GM21737 (cell line): Measurements from ENCODE around the gene NRG2.

ENCODE experiments used
- ATAC-seq: cut with Tn5 transposase; IDR thresholded peaks from one replicate; pipeline ENCODE4 v1.9.1; 2021; ENCODE audit warnings: mild to moderate bottlenecking, moderate library complexity; ENCODE audit not compliant: unreplicated experiment

The NRG2 gene

GRCh38 chr5:139821806-139822552 is 221.1 kb downstream of the NRG2 start:
- no peak for ATAC-seq

- no peak for ATAC-seq
These were observed 222.5 kb downstream of the NRG2 start for GRCh38 chr5:139820606-139821005.

GRCh38 chr5:139820130-139820529 is 223.0 kb downstream of the NRG2 start:
- ATAC-seq, result no peak

- ATAC-seq, result no peak
These were observed 225.1 kb downstream of the NRG2 start for GRCh38 chr5:139817970-139818369.

- ATAC-seq, result no peak
These were observed 225.7 kb downstream of the NRG2 start for GRCh38 chr5:139817362-139817761.

- ATAC-seq, result no peak
These were observed 226.5 kb downstream of the NRG2 start for GRCh38 chr5:139816566-139816965.

GRCh38 chr5:139814704-139815280 is 228.3 kb downstream of the NRG2 start:
- ATAC-seq, result no peak

- ATAC-seq, result no peak
These were observed 228.9 kb downstream of the NRG2 start for GRCh38 chr5:139814191-139814601.

GRCh38 chr5:139812836-139813805 is 230.0 kb downstream of the NRG2 start:
- no peak for ATAC-seq

GRCh38 chr5:139812323-139812722 is 230.8 kb downstream of the NRG2 start:
- ATAC-seq, result no peak

GRCh38 chr5:139811274-139811607 is 231.9 kb downstream of the NRG2 start:
- no peak for ATAC-seq

- no peak for ATAC-seq
These were observed 232.5 kb downstream of the NRG2 start for GRCh38 chr5:139810341-139811273.

- ATAC-seq, result no peak
These were observed 233.7 kb downstream of the NRG2 start for GRCh38 chr5:139809331-139809810.

- ATAC-seq, result no peak
These were observed 234.4 kb downstream of the NRG2 start for GRCh38 chr5:139808481-139809330.

- ATAC-seq, result no peak
These were observed 235.5 kb downstream of the NRG2 start for GRCh38 chr5:139807647-139808030.

GRCh38 chr5:139806726-139807646 is 236.1 kb downstream of the NRG2 start:
- no peak for ATAC-seq

GRCh38 chr5:139806111-139806510 is 237.0 kb downstream of the NRG2 start:
- ATAC-seq, result no peak

GRCh38 chr5:139805545-139805944 is 237.6 kb downstream of the NRG2 start:
- no peak for ATAC-seq
